VCaP (cell line): Measurements from ENCODE around the gene TMEM131.

Experiments
- H3K27ac ChIP-seq: fragments of 450-650 bp; 2 replicates; pipeline ENCODE4 v1.5.1; 2017
- TF ChIP-seq, protein P1 (sequence below): fragments of 450-650 bp; conservative IDR thresholded peaks from 2 replicates; pipeline ENCODE4 v1.5.1; 2017; ENCODE audit warnings: mild to moderate bottlenecking, moderate library complexity

TMEM131 gene

DNA sequence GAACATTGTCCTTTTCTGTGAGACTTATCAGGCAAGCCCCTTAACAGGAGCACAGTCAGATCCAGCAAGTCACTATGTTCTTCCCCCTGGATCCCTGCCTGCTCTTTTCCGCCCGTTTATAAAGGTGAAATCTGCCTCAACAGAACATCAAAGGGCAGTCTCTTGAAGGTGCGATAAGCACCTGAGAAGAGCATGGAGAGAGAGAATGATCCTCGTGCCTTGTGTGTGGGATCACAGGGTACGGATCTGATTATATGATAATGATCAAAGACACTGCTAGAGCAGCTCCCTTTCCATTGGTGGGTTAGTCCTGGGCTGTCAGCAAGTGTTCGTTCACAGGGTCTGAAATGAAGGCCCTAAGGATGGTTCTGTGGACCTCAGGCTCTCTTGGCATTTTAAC, 176.0 kb downstream of the TMEM131 start:
- TF ChIP-seq, protein P1, sequence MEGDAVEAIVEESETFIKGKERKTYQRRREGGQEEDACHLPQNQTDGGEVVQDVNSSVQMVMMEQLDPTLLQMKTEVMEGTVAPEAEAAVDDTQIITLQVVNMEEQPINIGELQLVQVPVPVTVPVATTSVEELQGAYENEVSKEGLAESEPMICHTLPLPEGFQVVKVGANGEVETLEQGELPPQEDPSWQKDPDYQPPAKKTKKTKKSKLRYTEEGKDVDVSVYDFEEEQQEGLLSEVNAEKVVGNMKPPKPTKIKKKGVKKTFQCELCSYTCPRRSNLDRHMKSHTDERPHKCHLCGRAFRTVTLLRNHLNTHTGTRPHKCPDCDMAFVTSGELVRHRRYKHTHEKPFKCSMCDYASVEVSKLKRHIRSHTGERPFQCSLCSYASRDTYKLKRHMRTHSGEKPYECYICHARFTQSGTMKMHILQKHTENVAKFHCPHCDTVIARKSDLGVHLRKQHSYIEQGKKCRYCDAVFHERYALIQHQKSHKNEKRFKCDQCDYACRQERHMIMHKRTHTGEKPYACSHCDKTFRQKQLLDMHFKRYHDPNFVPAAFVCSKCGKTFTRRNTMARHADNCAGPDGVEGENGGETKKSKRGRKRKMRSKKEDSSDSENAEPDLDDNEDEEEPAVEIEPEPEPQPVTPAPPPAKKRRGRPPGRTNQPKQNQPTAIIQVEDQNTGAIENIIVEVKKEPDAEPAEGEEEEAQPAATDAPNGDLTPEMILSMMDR: no peak
- no peak overlapping the region for H3K27ac ChIP-seq

DNA sequence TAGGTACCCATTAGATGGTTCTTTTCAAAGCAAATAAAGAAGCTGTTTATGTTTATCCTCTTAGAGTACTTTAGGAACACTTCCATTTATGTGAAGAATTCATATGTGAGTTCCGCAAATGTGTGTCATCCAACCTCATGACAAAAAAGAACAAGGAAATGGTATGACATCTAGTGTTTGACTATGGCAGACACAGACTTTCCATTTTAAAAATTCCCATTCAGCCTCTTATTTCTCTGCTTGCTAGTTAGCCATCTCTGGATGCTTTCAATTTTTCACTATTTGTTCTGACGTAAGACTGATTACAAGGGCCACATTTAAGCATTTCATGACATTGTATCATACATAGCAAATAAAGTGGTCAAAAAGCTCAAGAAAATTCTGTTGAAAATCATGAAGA, 179.3 kb downstream of the TMEM131 start:
- TF ChIP-seq, protein P1: no peak
- no peak overlapping the region for H3K27ac ChIP-seq

DNA sequence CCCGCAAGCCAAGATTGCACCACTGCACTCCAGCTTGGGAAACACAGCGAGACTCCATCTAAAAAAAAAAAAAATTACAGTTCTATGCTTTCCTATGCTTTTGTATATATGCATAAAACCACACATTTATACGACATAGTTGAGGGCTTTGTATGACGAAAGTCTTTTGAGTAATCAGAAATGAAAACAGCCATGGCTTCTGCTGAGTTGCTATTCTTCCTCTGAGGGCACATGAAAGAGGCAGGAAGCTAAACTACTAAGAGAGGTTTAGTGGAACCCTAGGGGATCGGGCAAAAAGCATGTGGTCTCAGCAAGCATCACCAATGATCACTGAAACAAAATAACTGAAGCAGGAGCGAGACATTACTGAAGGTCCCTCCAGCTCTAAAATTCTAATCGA, 182.8 kb downstream of the TMEM131 start:
- no peak overlapping the region for H3K27ac ChIP-seq
- TF ChIP-seq, protein P1: no peak

DNA sequence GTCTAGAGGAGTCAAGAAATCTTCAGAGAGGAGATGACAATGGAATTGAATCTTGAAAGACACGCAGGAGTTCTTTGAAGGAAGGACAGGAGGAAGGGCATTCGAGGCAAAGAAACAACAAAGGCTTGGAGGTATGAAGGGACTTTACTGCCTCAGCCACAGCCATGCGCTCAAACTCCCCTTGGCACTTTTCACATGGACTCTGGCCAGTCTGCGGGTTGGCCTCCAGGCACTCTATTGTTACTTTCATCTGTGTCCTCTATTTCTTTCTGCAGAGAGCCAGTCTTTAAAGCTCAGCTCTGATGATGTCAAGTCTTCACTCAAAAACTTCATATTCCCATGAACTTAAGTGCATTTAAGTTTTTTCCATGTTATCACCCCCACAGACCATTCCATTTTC, 186.9 kb downstream of the TMEM131 start:
- TF ChIP-seq, protein P1: no peak
- H3K27ac ChIP-seq: no peak overlapping the region

DNA sequence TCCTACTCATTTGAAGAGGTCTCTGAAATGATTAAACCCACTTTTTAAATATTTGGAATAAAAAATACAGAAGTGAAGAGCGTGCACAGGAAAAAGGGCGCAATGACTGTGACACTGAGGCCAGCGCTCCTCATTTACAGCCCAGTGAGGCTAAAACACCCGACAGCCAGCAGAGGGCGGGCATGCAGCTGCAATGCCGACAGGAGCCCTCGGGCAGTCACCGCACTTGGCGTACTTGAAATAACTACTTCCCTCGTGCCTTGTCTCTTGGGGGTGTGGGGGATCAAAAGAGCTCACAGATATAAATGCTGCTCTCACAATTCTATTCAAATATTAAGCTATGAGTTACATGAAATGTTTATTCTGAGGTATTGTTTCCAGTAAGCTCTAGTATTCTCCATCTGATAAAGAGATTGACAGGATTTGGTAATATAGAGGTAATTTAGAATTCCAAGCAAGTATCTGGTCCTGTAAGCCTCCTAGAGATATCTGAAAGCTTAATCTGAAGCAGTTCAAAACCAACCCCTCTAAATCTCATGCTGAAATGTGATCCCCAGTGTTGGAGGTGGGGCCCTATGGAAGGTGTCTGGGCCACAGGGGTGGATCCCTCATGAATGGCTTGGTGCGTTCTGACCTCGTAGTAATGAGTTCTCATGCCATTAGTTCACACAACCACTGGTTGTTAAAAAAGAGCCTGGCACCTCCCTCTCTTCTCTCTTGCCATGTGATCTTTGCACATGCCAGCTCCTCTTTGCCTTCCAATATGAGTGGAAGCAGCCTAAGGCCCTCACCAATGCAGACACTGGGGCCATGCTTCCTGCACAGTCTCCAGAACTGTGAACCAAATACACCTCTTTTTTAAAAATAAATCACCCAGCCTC, 188.8 kb downstream of the TMEM131 start:
- TF ChIP-seq, protein P1: peak; percentile 95
- peak overlapping the region; percentile 8; the same call in 1 of the 2 replicates for H3K27ac ChIP-seq

DNA sequence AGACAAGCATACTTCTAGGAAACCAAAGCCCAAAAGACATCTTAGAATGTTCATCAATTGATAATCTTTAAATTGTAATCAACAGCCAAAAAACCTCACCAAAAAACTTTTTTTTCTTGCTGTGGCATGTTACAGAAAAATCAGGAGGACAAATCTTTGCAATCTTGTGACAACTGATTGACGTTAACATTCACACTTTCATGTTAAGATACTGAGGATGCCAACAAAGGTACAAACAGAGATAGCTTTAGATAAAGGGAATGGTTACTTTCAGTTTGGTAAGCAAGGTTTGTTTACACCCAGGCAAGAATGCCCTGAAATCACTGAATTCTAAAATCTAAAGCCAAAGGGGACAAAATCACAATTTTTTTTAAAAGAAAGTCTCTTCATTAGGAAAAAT, 190.0 kb downstream of the TMEM131 start:
- TF ChIP-seq, protein P1: no peak
- H3K27ac ChIP-seq: no peak overlapping the region

DNA sequence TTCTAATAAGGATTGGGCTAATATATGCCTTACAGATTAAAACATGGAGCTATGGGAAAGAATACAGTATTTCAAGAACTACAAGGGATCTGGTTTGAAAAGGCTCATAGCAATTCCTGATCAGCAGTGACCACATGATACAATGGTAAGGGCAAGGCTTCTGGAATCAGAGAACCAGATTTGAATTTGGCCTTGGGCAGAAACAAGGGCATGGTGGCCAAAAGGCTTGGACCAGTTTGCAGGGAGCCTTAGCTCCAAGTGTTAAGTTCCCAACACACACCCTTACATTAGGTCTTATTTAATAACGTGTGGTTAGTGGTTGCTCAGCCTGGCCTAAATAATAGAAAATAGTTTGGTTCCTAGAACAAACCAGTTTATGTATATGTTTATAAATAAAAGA, 194.7 kb downstream of the TMEM131 start:
- no peak overlapping the region for H3K27ac ChIP-seq
- TF ChIP-seq, protein P1: no peak
